Prostate gland (tissue), 2 donors: ENCODE results near the gene ZNF329. TPM values are rescaled to one million over a fixed set of nuclear protein-coding genes. Genes with fewer than 3 reads are reported as not detected.
"Not testable (repeated sequence)": the region's sequence is repeated elsewhere in the genome, so short reads cannot be mapped to it uniquely, and the experiment has no call there.

Experiments used
- DNase-seq: peaks from one replicate; pipeline ENCODE4 v3.0.0-alpha.2; 2019; ENCODE audit warnings: low spot score
- H3K27ac ChIP-seq, 2 donors: fragments of 200-600 bp; sonication (generic); 2 replicates each; pipeline ENCODE4 v1.5.1; 2017 to 2019
- H3K27me3 ChIP-seq: fragments of 200-600 bp; sonication (generic); replicated peaks from 2 replicates; pipeline ENCODE4 v1.5.1; 2019; ENCODE audit not compliant: insufficient read depth
- H3K36me3 ChIP-seq, 2 donors: fragments of 200-600 bp; sonication (generic); 1 replicate in 1 of 2; 2 replicates in 1 of 2; pipeline versions ENCODE4 v1.5.1 to v1.8.1; 2017 to 2019
- H3K4me1 ChIP-seq: fragments of 200-600 bp; sonication (generic); replicated peaks from 2 replicates; pipeline ENCODE4 v1.5.1; 2019
- H3K4me3 ChIP-seq, 2 donors: fragments of 200-600 bp; sonication (generic); 2 replicates each; pipeline ENCODE4 v1.5.1; 2017 to 2019
- H3K9me3 ChIP-seq: fragments of 200-600 bp; sonication (generic); 2 replicates; pipeline ENCODE4 v1.5.1; 2017
- CTCF ChIP-seq, 4 experiments: fragments of 200-600 bp in 2 of 4; fragments of 450-650 bp in 2 of 4; sonication (generic) in 2 of 4; IDR thresholded peaks; 1 replicate in 3 of 4; 2 replicates in 1 of 4; pipeline ENCODE4 v1.5.1; 2016 to 2019; ENCODE audit warnings: antibody characterized with exemption in 4 of 4, mild to moderate bottlenecking in 2 of 4, moderate library complexity in 2 of 4
- POLR2A ChIP-seq: fragments of 450-650 bp; IDR thresholded peaks from one replicate; pipeline ENCODE4 v1.6.1; 2016; ENCODE audit warnings: antibody characterized with exemption, mild to moderate bottlenecking
- POLR2AphosphoS5 ChIP-seq: sonication (generic); formaldehyde crosslinking; IDR thresholded peaks from one replicate; pipeline ENCODE4 v1.6.1; 2017; ENCODE audit warnings: antibody characterized with exemption
- WGBS: methylation state at CpG from one replicate; pipeline ENCODE4 v1.1.5; 2018; 5-methylcytosine and 5-hydroxymethylcytosine counted together
- intact Hi-C: fragments of 100-400 bp; cut with DNase I; formaldehyde crosslinking; loops from one replicate; pipeline ENCODE4 v1.14.2; 2022
- total RNA-seq, 2 donors: library from RNA; depleted of rRNA; stranded (reverse); fragments of >200 nt; gene quantifications; one replicate each; pipeline ENCODE4 v1.1.0, GENCODE V29; 2016

The ZNF329 gene
- total RNA-seq, 2 donors from 2014 or later: 14.7 to 18.4 TPM

DNA sequence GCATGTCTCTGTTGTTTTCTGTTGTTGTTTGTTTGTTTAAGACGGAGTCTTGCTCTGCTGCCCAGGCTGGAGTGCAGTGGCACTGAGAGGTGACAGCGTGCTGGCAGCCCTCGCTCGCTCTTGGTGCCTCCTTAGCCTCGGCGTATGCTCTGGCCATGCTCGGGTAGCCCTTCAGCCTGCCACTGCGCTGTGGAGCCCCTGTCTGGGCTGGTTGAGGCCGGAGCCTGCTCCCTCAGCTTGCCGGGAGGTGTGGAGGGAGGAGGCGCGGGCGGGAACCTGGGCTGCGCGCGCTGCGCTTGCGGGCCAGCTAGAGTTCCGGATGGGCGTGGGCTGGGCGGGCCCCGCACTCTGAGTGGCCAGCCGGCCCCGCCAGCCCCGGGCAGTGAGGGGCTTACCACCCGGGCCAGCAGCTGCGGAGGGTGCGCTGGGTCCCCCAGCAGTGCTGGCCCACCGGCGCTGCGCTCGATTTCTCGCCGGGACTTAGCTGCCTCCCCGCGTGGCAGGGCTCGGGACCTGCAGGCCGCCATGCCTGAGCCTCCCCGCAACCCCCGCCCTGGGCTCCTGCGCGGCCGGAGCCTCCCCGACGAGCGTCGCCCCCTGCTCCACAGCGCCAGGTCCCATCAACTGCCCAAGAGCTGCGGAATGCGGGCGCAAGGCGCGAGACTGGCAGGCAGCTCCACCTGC, 6.6 kb upstream of the ZNF329 start:
- TF ChIP-seq POLR2AphosphoS5: no peak
- TF ChIP-seq CTCF (IDR thresholded peaks at IDR 0.05): no peak
- no peak for TF ChIP-seq POLR2A
- Histone ChIP-seq H3K4me1 (peaks cover 5% of the 10 kb centered on the region), H3K27ac (no peak overlapping the region), H3K9me3 (no peaks in the 10 kb centered on the region), H3K27me3 (no peaks in the 10 kb centered on the region), H3K4me3 (no peak overlapping the region), H3K36me3 (no peaks in the 10 kb centered on the region)
- WGBS: 93% methylated on average over 49 of the region's 53 CpGs
- no peak for DNase-seq
- intact Hi-C loops: loop anchor here (5.0 to 10.0 kb wide), 4 partner anchors 155 to 1055 kb away; partner anchors contain the start of genes ZNF416 and ZNF606

GRCh38 chr19:58154679-58155648, 4.4 kb upstream of the ZNF329 start:
- H3K4me1 ChIP-seq: peaks cover 5% of the 10 kb centered on the region
- no peaks in the 10 kb centered on the region for H3K9me3 ChIP-seq
- intact Hi-C loops: loop anchor here (1.0 to 10.0 kb wide), 5 partner anchors 134 to 1053 kb away; partner anchors contain the start of genes ZNF416 and ZNF606
- no peaks in the 10 kb centered on the region for H3K27me3 ChIP-seq
- WGBS: 3% methylated on average over 72 of the region's 85 CpGs
- H3K36me3 ChIP-seq: no peaks in the 10 kb centered on the region
- peak overlapping the region; percentile 81 to 89 for H3K27ac ChIP-seq
- DNase-seq: peak; percentile 95
- TF ChIP-seq POLR2A (peak; percentile 72), CTCF (IDR thresholded peaks at IDR 0.05) (peak; percentile 98 to 100 (median 99)), POLR2AphosphoS5 (peak; percentile 98)
- H3K4me3 ChIP-seq: peak overlapping the region; percentile 79 to 87

- WGBS: 3% methylated on average over 12 of the region's 12 CpGs
- peak overlapping the region; percentile 81 to 89 for H3K27ac ChIP-seq
- H3K9me3 ChIP-seq: no peaks in the 10 kb centered on the region
- peak; percentile 12 for DNase-seq
- H3K4me3 ChIP-seq: peak overlapping the region; percentile 79 to 87
- TF ChIP-seq POLR2AphosphoS5 (no peak), CTCF (IDR thresholded peaks at IDR 0.05) (no peak), POLR2A (no peak)
- intact Hi-C loops: loop anchor here (10.0 kb wide), 1 partner anchor 579 kb away; the partner anchor contains the start of gene ZNF416
- no peaks in the 10 kb centered on the region for H3K36me3 ChIP-seq
- peaks cover 5% of the 10 kb centered on the region for H3K4me1 ChIP-seq
- no peaks in the 10 kb centered on the region for H3K27me3 ChIP-seq
Measured at GRCh38 chr19:58154287-58154678, 3.7 kb upstream of the ZNF329 start.

DNA sequence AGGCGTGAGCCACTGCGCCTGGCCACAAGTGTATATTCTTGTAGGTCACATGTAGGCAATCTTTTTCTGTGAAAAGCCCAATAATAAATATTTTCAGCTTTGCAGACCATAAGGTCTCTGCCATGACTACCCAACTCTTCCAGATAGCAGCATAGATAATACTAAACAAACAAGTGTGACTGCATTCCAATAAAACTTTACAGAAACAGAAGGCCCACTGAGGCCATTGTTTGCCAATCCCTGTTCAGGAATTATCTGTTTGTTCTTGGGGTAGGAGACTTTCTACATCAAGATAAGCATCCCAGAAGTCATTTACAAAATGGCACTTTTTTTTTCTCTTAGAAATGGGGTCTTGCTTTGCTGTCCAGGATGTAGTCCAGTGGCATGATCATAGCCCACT, 2.8 kb upstream of the ZNF329 start:
- no peaks in the 10 kb centered on the region for H3K27me3 ChIP-seq
- DNase-seq: no peak
- intact Hi-C loops: loop anchor here (10.0 kb wide), 1 partner anchor 579 kb away; the partner anchor contains the start of gene ZNF416
- peaks cover 5% of the 10 kb centered on the region for H3K4me1 ChIP-seq
- H3K9me3 ChIP-seq: no peaks in the 10 kb centered on the region
- H3K27ac ChIP-seq: no peak overlapping the region
- 62% methylated on average over 2 of the region's 2 CpGs for WGBS
- H3K4me3 ChIP-seq: no peak overlapping the region
- TF ChIP-seq POLR2A (no peak), CTCF (IDR thresholded peaks at IDR 0.05) (no peak), POLR2AphosphoS5 (no peak)
- no peaks in the 10 kb centered on the region for H3K36me3 ChIP-seq

GRCh38 chr19:58147475-58147874, 3.1 kb downstream of the ZNF329 start:
- H3K4me3 ChIP-seq, H3K27ac ChIP-seq, DNase-seq, intact Hi-C loops, H3K36me3 ChIP-seq, H3K27me3 ChIP-seq, H3K4me1 ChIP-seq, H3K9me3 ChIP-seq: not testable (repeated sequence)
- 90% methylated on average over 13 of the region's 28 CpGs for WGBS
